T-helper 1 cell (primary cell): ENCODE measurements around the gene MTOR.
"Not testable (repeated sequence)": the region's sequence is repeated elsewhere in the genome, so short reads cannot be mapped to it uniquely, and the experiment has no call there.

Experiments
- DNase-seq, 5 donors: peaks; one replicate each; pipeline ENCODE4 v3.0.0-alpha.2; 2012 to 2020

Gene MTOR

GRCh38 chr1:11100806-11101205, 161.5 kb downstream of the MTOR start:
- DNase-seq, result not testable (repeated sequence)

DNA sequence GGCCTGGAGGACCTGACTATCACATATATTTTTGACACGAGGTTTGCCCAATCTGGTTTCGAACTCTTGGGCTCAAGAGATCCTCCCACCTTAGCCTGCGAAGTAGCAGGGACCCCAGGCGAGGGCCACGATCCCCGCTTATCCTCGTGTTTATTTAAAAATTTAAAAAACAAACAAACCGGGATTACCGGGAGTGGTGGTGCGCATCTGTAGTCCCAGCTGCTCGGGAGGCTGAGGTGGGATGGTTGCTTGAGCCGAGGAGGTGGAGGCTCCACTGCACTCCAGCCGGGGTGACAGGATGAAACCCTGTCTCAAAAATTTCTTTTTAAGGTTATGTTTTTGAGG, 162.2 kb downstream of the MTOR start:
- no peak for DNase-seq

GRCh38 chr1:11099310-11100148, 162.8 kb downstream of the MTOR start, which contains the start of gene EXOSC10:
EXOSC10 (minus strand) TSS chr1:11099869; CDS start chr1:11099831, 38 bp downstream.
- DNase-seq, result peak; percentile 89 to 96 (median 92)

DNA sequence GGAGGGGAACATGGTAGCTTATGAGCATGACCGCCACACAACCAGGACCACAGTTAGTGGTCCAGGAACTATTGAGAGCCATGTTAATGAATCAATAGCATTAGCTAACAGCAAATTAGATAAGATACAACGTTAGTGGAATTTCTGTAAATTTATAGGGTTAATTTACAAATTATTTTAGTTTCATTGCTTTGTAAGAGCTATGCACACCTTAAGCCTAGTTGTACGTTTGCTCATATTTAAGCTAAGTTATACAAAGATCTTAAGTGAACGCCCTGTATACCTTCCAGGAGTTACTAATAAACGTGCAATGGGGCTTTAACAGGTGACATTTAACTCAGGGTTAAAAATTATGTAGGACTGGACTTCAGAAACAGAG, 163.4 kb downstream of the MTOR start:
- no peak for DNase-seq

DNA sequence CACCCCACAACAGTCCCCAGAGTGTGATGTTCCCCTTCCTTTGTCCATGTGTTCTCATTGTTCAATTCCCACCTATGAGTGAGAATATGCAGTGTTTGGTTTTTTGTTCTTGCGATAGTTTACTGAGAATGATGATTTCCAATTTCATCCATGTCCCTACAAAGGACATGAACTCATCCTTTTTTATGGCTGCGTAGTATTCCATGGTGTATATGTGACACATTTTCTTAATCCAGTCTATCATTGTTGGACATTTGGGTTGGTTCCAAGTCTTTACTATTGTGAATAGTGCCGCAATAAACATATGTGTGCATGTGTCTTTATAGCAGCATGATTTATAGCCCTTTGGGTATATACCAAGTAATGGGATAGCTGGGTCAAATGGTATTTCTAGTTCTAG, 178.6 kb downstream of the MTOR start:
- not testable (repeated sequence) for DNase-seq

DNA sequence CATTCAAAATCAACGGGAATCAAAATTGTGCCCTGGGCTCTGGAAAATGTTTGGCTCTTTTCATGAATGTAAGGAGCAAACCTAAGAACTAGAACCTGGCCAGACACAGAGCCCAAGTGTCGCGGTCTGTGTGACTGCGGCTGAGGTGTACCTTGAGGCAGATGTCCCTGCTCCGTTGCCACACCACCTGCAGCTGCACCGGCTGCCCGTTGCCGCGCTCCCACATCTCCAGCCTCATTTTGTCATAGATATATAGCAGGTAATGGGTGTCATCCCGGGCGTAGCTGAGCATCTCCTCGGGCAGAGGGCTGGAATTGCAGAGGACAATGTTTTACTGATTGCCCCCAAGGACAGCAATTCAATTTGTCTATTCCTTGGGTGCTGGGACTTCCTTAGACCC, 181.4 kb downstream of the MTOR start:
- no peak for DNase-seq

GRCh38 chr1:11078631-11079030, 183.7 kb downstream of the MTOR start:
- no peak for DNase-seq

GRCh38 chr1:11073398-11073797, 189.0 kb downstream of the MTOR start:
- DNase-seq, result not testable (repeated sequence)

GRCh38 chr1:11072216-11072917, 190.0 kb downstream of the MTOR start:
- DNase-seq, result no peak

- DNase-seq, result no peak
Observed at GRCh38 chr1:11071463-11072215, 190.7 kb downstream of the MTOR start.

DNA sequence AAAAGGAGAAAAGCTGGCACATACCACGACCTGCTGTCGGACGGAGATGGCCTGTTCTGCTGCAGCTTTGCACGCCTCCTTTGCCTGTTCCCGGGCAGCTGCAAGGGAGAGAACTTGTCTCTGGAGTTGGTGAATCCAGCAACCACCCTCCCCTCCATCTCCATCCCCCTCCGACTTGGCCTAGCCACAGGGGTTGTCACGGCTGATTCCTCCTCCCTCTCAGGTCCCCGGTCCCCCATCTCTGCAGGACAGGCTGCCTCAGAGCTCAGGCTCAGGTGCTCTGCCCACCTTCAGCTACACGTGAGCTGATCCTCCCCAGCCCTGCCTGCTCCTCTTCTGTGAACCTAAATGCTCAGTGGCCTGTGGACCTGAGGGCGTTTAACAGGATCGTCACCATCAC, 191.5 kb downstream of the MTOR start:
- no peak for DNase-seq

- no peak for DNase-seq
Observed at GRCh38 chr1:11068600-11069473, 193.5 kb downstream of the MTOR start.

DNA sequence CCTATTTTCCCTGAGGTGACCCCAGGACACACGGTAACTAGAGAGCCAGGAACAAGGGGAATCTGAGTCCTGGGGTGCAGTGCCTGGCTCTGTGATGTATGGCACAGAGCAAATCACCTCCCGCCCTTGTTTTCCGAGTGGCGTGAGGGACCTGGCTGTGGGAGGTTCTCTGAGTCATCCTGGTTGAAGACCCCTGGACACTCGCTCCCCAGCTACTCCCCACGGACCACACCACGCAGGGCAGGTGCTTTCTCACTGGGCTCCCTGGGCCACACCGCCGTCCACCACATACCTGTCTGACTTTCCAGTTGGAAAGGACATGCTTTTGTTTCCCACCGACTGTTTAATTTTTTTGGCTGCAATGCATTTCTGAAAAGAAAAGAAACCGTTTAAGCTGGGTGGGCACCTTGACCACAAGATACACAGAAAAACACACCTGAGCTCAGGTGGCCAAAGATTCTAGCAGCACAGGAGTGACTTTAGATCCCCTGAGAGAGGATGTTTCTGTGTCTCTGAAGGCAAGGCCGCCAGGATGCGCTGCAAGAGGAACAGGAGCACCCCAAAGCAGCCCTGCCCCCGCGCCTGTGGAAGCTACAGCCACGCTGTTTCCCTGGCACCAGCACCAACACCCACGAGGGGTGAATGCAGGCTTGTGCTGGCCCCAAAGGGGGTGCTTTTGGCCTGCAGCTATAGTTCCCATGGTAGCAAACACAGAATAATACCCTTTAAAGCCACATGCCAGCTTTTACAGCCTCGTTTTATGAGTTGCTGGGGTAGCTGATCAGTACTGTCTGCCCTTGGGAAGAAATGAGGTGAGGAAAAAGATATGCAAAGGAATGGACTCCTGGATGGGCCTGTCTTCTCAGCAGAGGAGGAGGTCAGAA, 194.4 kb downstream of the MTOR start:
- DNase-seq, result no peak

DNA sequence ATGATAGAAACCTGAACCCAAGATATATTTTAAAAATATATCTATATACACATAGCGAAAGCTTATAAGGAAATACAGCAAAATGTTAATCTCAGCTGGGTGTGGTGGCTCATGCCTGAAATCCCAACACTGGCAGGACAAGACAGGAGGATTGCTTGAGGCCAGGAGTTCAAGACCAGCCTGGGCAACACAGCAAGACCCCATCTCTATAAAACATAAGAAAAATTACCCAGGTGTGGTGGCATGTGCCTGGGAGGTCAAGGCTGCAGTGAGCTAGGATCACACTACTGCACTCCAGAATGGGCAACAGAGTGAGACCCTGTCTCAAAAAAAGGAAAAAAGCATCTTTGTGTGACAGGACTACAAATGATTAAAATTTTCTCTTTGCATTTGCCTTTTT, 196.6 kb downstream of the MTOR start:
- no peak for DNase-seq

DNA sequence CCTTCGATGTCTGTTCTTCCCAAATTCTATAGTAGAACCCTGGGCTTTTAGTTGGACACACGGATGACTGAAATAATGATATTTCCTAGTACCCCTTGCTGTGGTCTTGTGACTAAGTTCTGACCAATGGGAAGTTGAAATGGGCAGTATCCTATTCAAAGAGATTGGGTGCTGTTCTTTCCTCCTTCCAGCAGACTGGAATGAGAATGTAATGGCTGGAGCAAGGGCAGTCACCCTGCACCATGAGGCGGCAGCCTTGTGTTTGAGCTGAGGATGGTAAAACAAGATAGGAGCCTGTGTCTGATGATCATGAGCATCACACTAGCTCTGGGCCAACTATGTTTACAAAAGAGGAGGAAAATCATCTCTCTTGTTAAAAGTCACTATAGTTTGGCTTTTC, 197.4 kb downstream of the MTOR start:
- no peak for DNase-seq

DNA sequence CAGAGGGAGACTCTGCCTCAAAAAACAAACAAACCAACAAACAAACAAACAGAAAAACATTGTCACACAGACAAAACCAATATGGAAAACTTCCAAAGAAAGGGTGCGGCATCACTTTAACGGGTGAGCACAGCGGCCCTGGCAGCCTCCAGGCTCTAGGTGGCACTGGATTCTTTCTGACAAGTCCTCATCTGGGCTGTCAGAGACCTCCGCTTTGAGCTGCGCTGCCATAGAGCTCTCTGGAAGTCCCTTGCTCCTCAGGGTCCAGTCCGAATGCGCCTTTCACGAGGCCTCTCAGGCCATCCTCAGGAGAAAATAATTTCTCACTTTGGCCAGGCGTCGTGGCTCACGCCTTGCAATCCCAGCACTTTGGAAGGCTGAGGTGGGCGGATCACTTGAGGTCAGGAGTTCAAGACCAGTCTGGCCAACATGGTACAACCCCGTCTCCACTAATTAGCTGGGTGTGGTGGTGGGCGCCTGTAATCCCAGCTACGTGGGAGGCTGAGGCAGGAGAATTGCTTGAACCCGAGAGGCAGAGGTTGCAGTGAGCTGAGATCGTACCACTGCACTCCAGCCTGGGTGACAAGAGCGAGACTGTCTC, 198.3 kb downstream of the MTOR start:
- not testable (repeated sequence) for DNase-seq

GRCh38 chr1:11062965-11063401, 199.4 kb downstream of the MTOR start:
- peak in 1 of 5 donors; percentile 68 for DNase-seq

DNA sequence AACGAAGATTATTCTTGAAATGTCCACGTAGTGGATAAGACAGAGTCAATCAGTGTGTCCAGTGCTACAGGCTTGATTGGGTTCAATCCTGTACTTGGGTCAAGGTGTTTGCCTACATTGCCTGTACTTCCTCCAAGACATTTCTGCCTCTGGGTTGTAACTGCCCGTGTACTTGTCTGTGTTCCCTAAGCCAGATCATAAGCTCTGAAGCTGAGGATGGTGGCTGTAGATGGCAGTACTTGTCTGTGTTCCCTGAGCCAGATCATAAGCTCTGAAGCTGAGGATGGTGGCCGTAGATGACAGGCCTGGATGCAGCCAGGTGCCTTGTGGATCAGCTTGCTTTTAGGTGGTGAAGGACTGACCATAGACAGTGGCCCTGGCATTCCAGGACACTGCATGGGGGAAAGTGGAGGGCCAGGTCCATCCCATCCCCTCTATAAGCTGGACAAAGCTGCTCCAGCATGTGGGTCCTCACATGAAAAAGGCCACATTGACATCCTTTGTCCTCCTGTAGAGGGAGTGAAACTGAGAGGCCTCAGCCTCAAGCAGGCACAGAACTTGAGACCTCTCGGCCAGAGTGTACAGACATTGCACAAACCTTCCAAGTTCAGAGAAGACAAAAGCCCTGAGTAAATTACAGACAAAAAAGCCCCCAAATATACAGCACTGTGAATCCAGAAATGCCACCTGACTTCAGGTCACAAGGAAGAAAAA, 200.5 kb downstream of the MTOR start:
- DNase-seq, result no peak

DNA sequence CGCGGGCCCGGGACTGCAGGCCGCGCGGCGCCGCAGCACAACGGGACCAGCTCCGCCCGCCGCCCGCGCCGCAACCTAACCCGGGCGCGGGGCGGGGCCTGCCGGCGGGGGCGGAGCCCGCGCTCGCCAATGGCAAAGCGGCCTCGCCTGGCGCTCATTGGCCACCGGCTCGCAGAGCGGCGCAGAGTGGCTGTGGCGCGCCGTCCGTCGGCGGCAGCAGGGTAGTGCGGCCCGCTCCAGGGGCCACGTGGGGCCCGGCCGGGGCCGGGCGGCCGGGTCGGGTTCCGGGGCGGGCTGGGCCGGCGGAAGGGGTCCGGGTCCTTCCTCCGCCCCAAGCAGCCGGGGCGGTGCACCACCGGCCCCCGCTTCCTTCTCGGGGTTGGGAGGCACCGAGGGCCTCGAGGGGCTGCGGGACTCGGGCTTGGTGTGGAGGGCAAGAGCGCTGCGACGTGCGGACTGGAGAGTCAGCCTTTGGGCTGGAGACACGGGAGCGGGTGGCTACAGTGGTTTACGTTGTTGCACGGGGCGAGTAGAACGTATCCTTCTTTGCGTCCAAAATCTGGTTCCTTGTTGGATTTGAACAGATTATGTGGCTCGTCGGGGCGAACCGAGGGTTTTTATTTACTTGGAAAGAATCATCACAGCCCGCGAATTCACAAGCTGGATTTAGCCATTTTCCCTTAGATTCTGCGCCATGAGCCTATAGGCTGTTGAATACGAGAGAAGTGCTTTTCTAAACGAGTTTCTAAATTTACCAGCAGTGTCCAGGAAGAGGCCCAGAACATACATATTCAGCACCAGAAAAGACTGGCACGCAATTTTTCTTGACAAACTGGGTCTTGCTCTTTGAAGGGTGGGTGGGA, 202.2 kb downstream of the MTOR start, which contains the start of gene SRM:
Gene SRM (minus strand): TSS at position 51 of the 863 bp plus-strand sequence. CDS start 75 bp downstream, outside the sequence.
- DNase-seq, result peak; percentile 80 to 93 (median 83)
